Measurements from ENCODE around the gene DCP1A. TPM values are rescaled to one million over a fixed set of nuclear protein-coding genes. Genes with fewer than 3 reads are reported as not detected.
A peak's percentile ranks its signal among the peaks of the same experiment; 100 is the strongest.

DCP1A gene
- total and polyA plus RNA-seq, 2 of the 13 experiments (the other 11 are each of a cell fraction or from before 2014, with no cell fraction given), result 14.2 to 41.2 TPM

DNA sequence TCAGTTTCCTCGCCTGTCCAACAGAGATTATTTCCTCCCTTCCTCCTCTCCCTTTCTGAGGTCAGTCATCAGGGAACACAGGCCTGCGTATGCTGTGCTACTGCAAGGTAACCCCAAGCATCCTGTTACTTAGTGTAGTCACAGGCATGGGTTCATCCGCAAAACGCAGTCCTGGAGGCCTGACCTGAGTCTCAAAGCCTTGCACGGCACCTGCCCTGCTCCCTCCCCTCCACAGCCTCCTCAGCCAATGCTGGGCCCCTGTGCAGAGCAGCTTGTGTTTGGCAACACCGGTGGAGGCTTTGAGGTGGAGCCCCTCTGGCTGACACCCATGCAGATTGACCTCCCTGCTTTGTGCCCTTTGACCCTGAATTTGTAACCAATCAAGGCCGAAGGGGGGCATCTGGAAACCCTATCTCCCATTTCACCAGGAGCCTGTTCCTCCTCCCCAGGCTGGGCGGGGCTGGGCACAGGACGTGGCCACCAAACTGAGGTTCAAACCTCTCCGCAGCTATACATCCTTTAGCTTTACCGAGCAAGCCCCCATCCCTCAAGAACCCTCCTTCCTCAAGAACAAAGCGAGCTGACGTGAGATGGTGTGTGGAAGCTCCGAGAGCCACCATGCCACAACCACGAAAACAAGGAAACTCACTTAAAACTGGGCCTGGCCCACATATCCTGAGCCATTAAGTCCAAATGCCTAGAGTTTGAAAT, 113.1 kb downstream of the DCP1A start:
- POLR2A ChIA-PET, result interaction anchor here (1.3 kb wide), 1 partner anchor 10 kb away, joined by 3 read pairs; no protein-coding TSS in a partner anchor
- H3K9ac ChIP-seq (ENCODE audit: insufficient read depth, low read depth, low read length), result no peak overlapping the region
- H3K79me2 ChIP-seq (ENCODE audit: insufficient read depth, low read length), result no peaks in the 10 kb centered on the region
- in situ Hi-C loops (cut with HindIII; ENCODE audit: extremely low pct_ligation_motif_present, low pct_unique_long_range_greater_than_20kb), result no loop called here
- H3K4me1 ChIP-seq (ENCODE audit: insufficient read depth, low read length), result peaks cover 36% of the 10 kb centered on the region
- intact Hi-C loops (cut with micrococcal nuclease; ENCODE audit: unreplicated experiment), result no loop called here
- no peak for TF ChIP-seq ZNF766 (CRISPR knock-in tag; IDR thresholded peaks at IDR 0.05; ENCODE audit: borderline replicate concordance)
- TF ChIP-seq ZNF367 (CRISPR knock-in tag; IDR thresholded peaks at IDR 0.05; ENCODE audit: borderline replicate concordance), result no peak
- no peak for TF ChIP-seq ZFAT (CRISPR knock-in tag; conservative IDR thresholded peaks at IDR 0.05)
- no peak for TF ChIP-seq ZNF737 (CRISPR knock-in tag; IDR thresholded peaks at IDR 0.05; ENCODE audit: borderline replicate concordance)
- TF ChIP-seq ZNF232 (CRISPR knock-in tag; IDR thresholded peaks at IDR 0.05; ENCODE audit: borderline replicate concordance), result no peak
- TF ChIP-seq ZFP1 (CRISPR knock-in tag; IDR thresholded peaks at IDR 0.05), result no peak
- TF ChIP-seq JDP2 (CRISPR knock-in tag; IDR thresholded peaks at IDR 0.05; ENCODE audit: borderline replicate concordance), result no peak
- TF ChIP-seq RBM22 (optimal IDR thresholded peaks at IDR 0.05; ENCODE audit: low read length), result peak; percentile 14
- TF ChIP-seq U2AF1 (optimal IDR thresholded peaks at IDR 0.05; ENCODE audit: low read depth, low read length), result no peak
- TF ChIP-seq, protein P1, sequence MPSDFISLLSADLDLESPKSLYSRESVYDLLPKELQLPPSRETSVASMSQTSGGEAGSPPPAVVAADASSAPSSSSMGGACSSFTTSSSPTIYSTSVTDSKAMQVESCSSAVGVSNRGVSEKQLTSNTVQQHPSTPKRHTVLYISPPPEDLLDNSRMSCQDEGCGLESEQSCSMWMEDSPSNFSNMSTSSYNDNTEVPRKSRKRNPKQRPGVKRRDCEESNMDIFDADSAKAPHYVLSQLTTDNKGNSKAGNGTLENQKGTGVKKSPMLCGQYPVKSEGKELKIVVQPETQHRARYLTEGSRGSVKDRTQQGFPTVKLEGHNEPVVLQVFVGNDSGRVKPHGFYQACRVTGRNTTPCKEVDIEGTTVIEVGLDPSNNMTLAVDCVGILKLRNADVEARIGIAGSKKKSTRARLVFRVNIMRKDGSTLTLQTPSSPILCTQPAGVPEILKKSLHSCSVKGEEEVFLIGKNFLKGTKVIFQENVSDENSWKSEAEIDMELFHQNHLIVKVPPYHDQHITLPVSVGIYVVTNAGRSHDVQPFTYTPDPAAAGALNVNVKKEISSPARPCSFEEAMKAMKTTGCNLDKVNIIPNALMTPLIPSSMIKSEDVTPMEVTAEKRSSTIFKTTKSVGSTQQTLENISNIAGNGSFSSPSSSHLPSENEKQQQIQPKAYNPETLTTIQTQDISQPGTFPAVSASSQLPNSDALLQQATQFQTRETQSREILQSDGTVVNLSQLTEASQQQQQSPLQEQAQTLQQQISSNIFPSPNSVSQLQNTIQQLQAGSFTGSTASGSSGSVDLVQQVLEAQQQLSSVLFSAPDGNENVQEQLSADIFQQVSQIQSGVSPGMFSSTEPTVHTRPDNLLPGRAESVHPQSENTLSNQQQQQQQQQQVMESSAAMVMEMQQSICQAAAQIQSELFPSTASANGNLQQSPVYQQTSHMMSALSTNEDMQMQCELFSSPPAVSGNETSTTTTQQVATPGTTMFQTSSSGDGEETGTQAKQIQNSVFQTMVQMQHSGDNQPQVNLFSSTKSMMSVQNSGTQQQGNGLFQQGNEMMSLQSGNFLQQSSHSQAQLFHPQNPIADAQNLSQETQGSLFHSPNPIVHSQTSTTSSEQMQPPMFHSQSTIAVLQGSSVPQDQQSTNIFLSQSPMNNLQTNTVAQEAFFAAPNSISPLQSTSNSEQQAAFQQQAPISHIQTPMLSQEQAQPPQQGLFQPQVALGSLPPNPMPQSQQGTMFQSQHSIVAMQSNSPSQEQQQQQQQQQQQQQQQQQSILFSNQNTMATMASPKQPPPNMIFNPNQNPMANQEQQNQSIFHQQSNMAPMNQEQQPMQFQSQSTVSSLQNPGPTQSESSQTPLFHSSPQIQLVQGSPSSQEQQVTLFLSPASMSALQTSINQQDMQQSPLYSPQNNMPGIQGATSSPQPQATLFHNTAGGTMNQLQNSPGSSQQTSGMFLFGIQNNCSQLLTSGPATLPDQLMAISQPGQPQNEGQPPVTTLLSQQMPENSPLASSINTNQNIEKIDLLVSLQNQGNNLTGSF (CRISPR knock-in tag; IDR thresholded peaks at IDR 0.05), result no peak
- TF ChIP-seq PLRG1 (conservative IDR thresholded peaks at IDR 0.05), result no peak
- no peak for TF ChIP-seq ZNF253 (CRISPR knock-in tag; IDR thresholded peaks at IDR 0.05; ENCODE audit: borderline replicate concordance)
- peak; percentile 53 for TF ChIP-seq AGO2 (optimal IDR thresholded peaks at IDR 0.05; ENCODE audit: low read depth, low read length)
- TF ChIP-seq PBX3 (CRISPR knock-in tag; IDR thresholded peaks at IDR 0.05; ENCODE audit: borderline replicate concordance), result no peak
- WGBS (ENCODE audit: low lambda C conversion rate), result 89% methylated on average over 14 of the region's 15 CpGs
- BruUV-seq (replicated peaks), result no TSS peak
- CTCF ChIA-PET (ENCODE audit: low intra/inter-chr PET ratio, low total read pairs), result no interaction called here
- ATAC-seq (no peak), FAIRE-seq (no peak), DNase-seq (ENCODE audit: low spot score) (no peak)
- H3K4me2 ChIP-seq (ENCODE audit: low read depth, low read length), result no peak overlapping the region
- no peak overlapping the region for H3K4me3 ChIP-seq (replicated peaks in 1 of 3; ENCODE audit: insufficient read depth in 1 of 3, low read depth in 2 of 3, low read length in 3 of 3)
- H4K20me1 ChIP-seq (ENCODE audit: insufficient read depth, low read length), result no peaks in the 10 kb centered on the region
- no peaks in the 10 kb centered on the region for H3K9me3 ChIP-seq (ENCODE audit: low read length)
- no peak overlapping the region for H3K27ac ChIP-seq (ENCODE audit: extremely low read length, insufficient read depth, low read length)
- H2AFZ ChIP-seq (ENCODE audit: low read length), result no peak overlapping the region
- H3K27me3 ChIP-seq (ENCODE audit: control insufficient read depth in 1 of 2, insufficient read depth in 2 of 2, low read length in 2 of 2), result no peaks in the 10 kb centered on the region
- peaks cover 58 to 78% of the 10 kb centered on the region in 2 experiments for H3K36me3 ChIP-seq (replicated peaks in 1 of 2; ENCODE audit: control insufficient read depth in 1 of 2, insufficient read depth in 2 of 2, low read length in 2 of 2)
